Osteoblast (primary cell): ENCODE measurements around the gene HPCA. TPM values are rescaled to one million over a fixed set of nuclear protein-coding genes. Genes with fewer than 3 reads are reported as not detected.

Source experiments
- DNase-seq: peaks from one replicate; pipeline ENCODE4 v3.0.0; 2011; ENCODE audit warnings: low spot score, mixed read lengths; ENCODE audit not compliant: insufficient read length; ENCODE audit errors: missing footprints
- H2AFZ ChIP-seq: 2 replicates; pipeline ENCODE4 v1.6.0; 2011; ENCODE audit warnings: mild to moderate bottlenecking, low read length
- H3K27ac ChIP-seq: 2 replicates; pipeline ENCODE4 v1.5.1; 2011; ENCODE audit warnings: mild to moderate bottlenecking, low read depth, low read length, moderate library complexity
- H3K27me3 ChIP-seq: 2 replicates; pipeline ENCODE4 v1.6.0; 2012; ENCODE audit warnings: mild to moderate bottlenecking, control low read depth, inconsistent platforms, low read length, moderate library complexity; ENCODE audit not compliant: insufficient read depth
- H3K36me3 ChIP-seq: 2 replicates; pipeline ENCODE4 v1.5.1; 2011; ENCODE audit warnings: mild to moderate bottlenecking, low read length, control low read depth, moderate library complexity; ENCODE audit not compliant: insufficient read depth
- H3K4me1 ChIP-seq: 2 replicates; pipeline ENCODE4 v1.5.1; 2011; ENCODE audit warnings: mild to moderate bottlenecking, low read length, control low read depth, moderate library complexity; ENCODE audit not compliant: insufficient read depth
- H3K4me2 ChIP-seq: 2 replicates; pipeline ENCODE4 v1.6.0; 2011; ENCODE audit warnings: mild to moderate bottlenecking, low read length; ENCODE audit not compliant: insufficient read depth
- H3K4me3 ChIP-seq: fragments of 200-600 bp; sonication (generic); 3 replicates; pipeline ENCODE4 v1.5.1; 2012; ENCODE audit warnings: mild to moderate bottlenecking, low read length, inconsistent platforms; ENCODE audit not compliant: insufficient read depth
- H3K79me2 ChIP-seq: 2 replicates; pipeline ENCODE4 v1.6.0; 2012; ENCODE audit warnings: mild to moderate bottlenecking, low read length, control low read depth, inconsistent platforms; ENCODE audit not compliant: insufficient read depth
- H3K9me3 ChIP-seq: 2 replicates; pipeline ENCODE4 v1.5.1; 2011; ENCODE audit warnings: low read depth, low read length, control low read depth
- H4K20me1 ChIP-seq: 2 replicates; pipeline ENCODE4 v1.6.0; 2012; ENCODE audit warnings: mild to moderate bottlenecking, low read length, control low read depth; ENCODE audit not compliant: insufficient read depth
- CTCF ChIP-seq: IDR thresholded peaks from 2 replicates; pipeline ENCODE4 v1.5.1; 2011; ENCODE audit warnings: mild to moderate bottlenecking, low read depth, low read length, moderate library complexity; ENCODE audit errors: extremely low read depth
- total RNA-seq: library from RNA; depleted of rRNA; stranded (reverse); fragments of >200 nt; gene quantifications from 2 replicates; pipeline ENCODE4 v1.2.3, GENCODE V29; 2012

HPCA gene
- total RNA-seq, 1 donor: not detected

GRCh38 chr1:32884726-32885125 is 1.6 kb upstream of the HPCA start:
- Histone ChIP-seq H3K36me3 (no peaks in the 10 kb centered on the region), H3K27me3 (peaks cover 36% of the 10 kb centered on the region), H3K27ac (no peak overlapping the region), H2AFZ (no peak overlapping the region), H3K4me3 (no peak overlapping the region), H4K20me1 (peaks cover 4% of the 10 kb centered on the region), H3K9me3 (no peaks in the 10 kb centered on the region), H3K4me2 (no peak overlapping the region), H3K79me2 (no peaks in the 10 kb centered on the region), H3K4me1 (no peaks in the 10 kb centered on the region)
- DNase-seq: peak; percentile 60
- no peak for TF ChIP-seq CTCF

- no peak for TF ChIP-seq CTCF
- Histone ChIP-seq H3K27ac (no peak overlapping the region), H3K4me3 (no peak overlapping the region), H2AFZ (no peak overlapping the region), H3K36me3 (no peaks in the 10 kb centered on the region), H3K79me2 (no peaks in the 10 kb centered on the region), H3K4me2 (no peak overlapping the region), H3K4me1 (no peaks in the 10 kb centered on the region), H3K27me3 (peaks cover 36% of the 10 kb centered on the region), H4K20me1 (peaks cover 4% of the 10 kb centered on the region), H3K9me3 (no peaks in the 10 kb centered on the region)
- DNase-seq: peak; percentile 58
Measured at GRCh38 chr1:32885676-32886003, 651 bp upstream of the HPCA start.

- Histone ChIP-seq H3K9me3 (no peaks in the 10 kb centered on the region), H3K4me3 (no peak overlapping the region), H2AFZ (no peak overlapping the region), H3K27me3 (peaks cover 40% of the 10 kb centered on the region), H3K79me2 (no peaks in the 10 kb centered on the region), H3K27ac (no peak overlapping the region), H4K20me1 (peaks cover 4% of the 10 kb centered on the region), H3K36me3 (no peaks in the 10 kb centered on the region), H3K4me1 (no peaks in the 10 kb centered on the region), H3K4me2 (no peak overlapping the region)
- no peak for TF ChIP-seq CTCF
- no peak for DNase-seq
Measured at GRCh38 chr1:32886828-32887414, 630 bp downstream of the HPCA start.

GRCh38 chr1:32887623-32888022 is 1.3 kb downstream of the HPCA start:
- TF ChIP-seq CTCF: no peak

More at GRCh38 chr1:32887623-32888022, 1.3 kb downstream of the HPCA start:
- H3K27me3 ChIP-seq: peaks cover 47% of the 10 kb centered on the region
- H3K9me3 ChIP-seq: no peaks in the 10 kb centered on the region
- H2AFZ ChIP-seq: no peak overlapping the region
- H4K20me1 ChIP-seq: peaks cover 4% of the 10 kb centered on the region
- no peak overlapping the region for H3K27ac ChIP-seq
- no peak overlapping the region for H3K4me3 ChIP-seq
- no peaks in the 10 kb centered on the region for H3K79me2 ChIP-seq
- peak; percentile 62 for DNase-seq
- no peaks in the 10 kb centered on the region for H3K4me1 ChIP-seq
- H3K4me2 ChIP-seq: no peak overlapping the region
- no peaks in the 10 kb centered on the region for H3K36me3 ChIP-seq
